NCI-H526 treated with DMSO at 0.1 percent for 48 hours (cell line): ENCODE results near the gene MATN4.

Experiments
- DNase-seq: peaks from one replicate; lab custom pipeline; 2025; lab: John Stamatoyannopoulos, UW

Gene MATN4

DNA sequence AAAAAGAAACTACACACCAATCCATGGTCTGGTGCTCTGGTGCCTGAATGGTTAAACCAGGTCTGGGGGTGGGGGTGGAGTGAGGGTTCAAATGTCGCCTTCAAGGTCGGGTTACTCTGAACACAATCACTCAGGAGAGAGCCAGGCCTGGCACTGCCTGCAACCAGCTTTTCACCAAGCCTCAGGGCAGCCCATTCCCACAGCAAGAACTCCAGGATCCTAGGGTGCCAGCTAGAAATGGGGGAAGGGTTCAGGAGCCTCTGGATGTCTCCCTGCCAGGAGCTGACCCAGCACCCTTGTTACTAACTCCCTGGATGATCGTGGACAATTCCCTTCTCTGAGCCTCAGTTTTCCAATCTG lies 33.5 kb upstream of the MATN4 start:
- DNase-seq: no peak

DNA sequence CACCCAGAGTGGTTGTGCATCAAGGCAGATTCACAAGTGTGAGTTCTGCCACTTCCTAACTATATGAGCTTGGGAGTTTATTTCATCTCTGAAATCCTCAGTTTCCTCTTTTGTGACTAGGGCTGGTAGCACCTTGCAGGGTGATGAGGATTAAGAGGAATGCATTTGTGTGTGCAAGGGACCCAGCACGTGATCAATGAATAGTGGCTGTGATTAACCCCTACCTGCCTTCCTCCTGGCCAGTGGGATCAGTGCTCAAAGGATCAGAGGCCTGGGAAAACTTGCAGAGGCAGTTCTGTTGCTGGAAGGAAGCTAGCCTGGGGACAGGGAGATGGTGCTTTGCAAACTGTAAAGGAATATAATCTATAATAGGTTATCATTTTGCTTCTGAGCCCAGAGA lies 32.9 kb upstream of the MATN4 start:
- DNase-seq: no peak

DNA sequence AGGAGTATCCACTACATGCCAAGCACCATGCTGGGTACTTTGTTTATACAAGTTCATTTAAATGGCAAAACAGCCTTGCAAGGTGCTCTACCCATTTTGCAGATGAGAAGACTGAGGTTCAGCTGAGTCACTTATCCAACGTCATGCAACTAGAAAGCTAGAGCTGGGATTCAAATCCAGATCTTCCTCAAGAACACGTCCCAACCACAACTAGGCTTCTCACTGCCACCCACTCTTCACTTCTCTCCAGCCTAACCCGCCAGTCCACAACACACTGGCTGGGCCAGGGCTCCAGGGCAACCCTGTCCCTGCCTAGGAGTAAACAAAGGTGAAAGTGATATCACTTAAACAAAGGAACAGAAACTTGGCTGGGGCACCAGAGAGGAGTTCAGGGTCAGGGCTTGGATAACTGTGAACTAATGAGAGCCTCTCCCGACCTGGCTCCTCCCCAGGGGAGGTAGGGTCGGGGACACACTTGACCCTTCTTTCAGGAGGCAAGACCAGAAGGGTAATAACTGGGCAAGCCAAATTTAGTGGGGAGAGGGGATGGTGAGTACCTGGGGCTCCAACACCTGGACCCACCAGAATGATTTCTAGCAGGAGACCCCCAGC lies 32.2 kb upstream of the MATN4 start:
- DNase-seq: no peak

DNA sequence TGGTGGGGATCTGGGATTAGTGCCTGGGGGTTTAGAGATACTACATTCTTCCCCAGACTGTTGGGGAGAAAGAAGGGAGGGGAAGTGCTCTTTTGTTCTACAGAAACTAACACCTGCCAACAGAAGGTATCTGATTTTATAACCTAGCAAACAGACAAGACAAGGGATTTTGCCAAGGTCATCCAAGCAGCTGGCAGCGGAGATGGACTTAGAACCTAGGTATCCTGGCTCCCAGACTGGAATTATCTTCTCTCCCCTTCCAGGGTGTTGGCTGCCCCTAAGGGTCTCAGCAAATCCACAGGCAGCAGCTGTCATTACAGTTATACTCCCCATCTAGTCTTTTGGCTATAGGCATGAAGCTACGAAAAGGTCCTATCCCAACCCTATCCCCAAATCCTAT lies 31.7 kb upstream of the MATN4 start:
- DNase-seq: no peak

DNA sequence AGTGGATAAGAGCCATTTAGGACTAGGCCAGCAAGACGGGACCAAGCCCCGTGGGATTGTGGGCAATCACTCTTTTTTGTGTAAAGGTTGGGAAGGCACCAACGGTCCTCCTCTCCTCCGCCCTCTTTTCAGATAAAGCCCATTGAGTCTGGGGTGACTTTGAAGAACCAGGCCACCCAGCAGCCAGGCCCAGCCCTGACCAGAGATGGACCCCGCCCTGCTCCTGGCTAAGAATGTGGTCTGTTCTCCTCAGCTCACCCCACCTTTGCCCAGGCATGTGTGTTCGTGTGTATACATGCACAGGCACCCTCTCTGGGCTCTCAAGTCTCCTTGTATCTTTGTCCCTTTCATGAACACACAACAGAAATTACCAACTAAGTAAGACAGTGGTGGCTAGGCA lies 31.0 kb upstream of the MATN4 start:
- no peak for DNase-seq

DNA sequence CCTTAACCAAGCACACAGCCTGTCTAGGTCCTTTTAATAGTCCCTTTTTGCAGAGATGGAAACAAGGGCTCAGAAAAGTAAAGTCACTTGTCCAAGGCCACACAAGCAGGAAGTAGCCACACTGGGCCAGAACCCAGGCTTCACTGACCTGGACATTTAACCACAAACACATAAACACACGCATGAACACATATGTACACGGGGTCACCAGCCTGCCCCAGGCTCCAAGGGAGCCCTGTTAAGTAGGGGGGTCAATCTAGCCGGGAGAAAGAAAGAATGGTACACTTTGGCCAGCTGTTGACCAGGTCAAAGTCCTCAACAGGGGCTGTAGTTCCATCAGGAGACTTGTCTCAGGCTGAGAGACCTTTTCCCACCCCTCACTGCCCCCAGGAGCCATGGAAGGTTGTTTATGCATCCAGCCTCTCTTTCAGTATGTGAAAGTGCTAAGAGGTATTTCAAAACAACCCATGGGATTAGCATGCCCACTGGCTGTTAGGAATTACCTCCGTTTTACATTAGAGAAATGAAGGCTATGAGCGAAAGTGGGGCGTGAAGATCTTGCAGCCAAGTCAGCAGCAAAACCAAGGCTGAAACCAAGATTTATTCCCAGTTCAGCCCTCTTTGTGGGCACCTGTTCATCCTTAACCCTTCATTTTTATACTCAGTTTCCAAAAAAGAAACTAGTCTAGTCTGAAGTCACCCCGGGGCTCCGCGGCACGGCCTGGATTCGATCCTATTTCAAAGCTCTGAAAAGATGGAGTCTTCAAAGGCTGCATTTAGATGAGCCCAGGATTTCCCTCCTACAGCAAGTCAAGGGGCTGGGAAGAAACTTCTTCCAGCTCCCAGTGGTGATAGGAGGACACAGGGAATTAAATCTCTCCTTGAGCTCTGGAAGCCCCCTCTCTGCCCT lies 30.3 kb upstream of the MATN4 start:
- DNase-seq: no peak

DNA sequence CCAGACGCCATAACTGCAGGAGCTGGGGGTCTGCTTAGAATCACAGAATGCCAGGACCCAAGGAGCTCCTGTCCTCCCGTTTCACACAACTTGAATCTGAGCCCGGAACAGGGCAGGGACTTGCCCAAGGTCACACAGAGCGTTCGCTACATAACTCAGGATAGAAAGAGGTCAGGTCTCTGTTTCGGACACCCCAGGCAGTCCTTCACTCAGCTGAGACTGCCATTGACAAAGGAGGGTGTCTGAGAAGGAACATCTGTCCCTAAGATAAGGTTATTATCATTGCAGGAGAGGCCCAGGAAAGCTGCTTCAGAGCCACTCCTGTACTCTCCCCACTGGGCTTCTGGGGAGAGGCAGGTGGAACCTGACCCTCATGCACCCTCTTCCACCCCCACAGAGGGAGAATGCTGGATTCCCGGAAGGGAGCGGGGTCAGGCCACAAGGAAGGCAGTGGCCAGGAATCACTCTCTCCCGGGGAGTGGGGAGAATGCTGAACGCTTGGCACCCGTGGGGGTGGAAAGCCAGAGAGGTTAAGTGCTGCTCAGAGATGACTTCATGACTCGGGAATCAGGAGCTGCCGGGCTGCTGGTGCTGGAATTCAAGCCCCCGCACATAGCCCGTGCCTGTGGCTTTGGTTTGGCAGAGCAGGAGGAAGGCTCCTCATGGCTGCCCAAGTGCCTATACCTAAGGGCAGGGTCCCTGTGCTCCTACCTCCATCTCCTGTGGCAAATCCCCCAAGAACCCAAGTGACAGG lies 29.4 kb upstream of the MATN4 start:
- no peak for DNase-seq

DNA sequence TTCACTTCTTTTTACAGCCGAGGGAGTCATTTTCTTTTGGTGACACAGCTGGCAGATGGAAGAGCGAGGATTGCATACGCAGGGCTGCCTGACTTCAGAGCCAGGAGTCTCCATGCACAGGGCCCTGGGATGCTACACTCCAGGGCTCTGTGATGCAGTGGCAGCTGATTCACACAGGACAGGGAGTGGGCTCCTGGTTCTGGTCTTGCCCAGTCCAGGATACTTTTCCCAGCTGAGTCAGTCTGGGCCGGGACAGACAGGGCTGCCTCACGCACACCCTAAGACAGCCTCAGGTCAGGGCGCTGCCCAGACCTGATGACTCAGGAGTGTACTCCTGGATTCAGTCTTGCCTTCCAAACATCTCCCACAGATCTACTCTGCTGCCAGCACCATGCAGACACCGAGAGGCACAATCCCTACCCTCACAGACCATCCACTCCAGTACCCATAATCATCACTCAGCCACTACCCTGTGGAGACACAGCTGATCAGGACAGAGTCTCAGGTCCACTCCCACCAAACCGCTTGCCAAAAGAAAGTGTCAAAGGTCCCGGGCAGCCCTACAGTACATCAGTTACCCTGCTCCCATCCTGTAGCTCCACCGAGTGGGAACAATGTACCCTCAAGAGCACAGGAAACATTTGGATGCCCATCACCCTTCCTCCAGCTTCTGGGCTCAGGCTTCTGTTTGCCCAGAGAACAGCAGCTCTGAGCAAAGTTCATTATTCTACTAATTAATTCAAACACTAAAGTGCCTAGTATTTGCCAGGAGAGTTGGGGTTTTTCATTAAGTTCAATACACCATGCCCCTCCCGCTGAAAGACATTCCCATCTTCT lies 28.6 kb upstream of the MATN4 start:
- no peak for DNase-seq

DNA sequence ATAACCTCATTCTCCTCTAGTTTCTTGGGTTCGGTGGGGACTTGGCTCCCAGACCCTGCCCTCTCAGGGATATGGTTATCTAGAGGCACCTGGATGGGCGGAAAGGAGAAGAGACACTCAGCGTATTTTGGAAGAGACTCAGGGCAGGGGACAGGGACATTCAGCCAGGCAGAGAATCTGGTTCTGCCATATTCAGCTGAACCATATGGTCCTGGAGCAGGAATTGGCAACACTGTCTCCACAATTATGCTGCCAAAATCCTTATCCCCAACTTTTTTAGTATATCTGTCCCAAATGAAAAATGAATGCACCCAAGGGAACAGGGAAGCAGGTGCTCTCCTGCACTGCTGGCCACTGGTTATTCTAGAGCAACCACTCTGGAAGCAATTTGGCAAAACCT lies 22.4 kb upstream of the MATN4 start:
- no peak for DNase-seq

DNA sequence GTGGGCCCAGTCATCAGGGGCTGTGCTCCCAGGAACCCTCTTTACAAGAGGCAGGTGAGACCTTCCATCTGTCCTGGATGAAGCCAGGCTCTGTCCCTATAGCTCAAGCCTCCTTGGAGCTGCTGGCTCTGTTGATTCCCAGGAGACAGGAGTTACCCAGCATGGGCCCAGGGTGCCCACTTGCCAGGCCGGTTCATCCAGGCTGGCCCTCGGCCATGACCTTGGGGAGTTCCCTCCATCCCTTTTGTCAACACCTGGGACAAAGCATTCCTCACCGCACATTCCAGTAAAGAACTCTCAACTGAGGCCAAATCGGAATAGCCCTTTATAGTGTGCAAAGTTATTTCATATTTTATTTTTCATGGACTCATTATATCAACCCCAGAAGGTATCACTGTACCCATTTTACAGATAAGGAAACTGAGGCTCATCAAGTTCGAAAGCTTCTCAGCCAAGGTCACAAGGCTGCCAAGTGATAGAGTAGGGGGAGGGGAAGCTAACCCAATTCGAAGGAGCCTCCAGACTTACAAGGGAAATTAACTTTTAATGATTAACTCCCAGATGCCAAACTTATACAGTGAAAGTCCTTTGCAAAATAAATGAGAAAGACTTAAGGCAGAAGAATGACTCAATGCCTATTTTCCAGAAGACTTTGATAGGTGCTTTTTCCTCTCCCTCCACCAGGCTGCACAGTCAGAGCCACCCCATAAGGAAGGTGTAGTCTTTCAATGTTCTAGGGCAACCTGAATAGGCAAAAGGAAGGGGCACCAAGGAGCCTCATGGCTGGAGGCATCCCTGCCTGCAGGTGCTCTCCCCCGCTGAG lies 21.6 kb upstream of the MATN4 start:
- no peak for DNase-seq

DNA sequence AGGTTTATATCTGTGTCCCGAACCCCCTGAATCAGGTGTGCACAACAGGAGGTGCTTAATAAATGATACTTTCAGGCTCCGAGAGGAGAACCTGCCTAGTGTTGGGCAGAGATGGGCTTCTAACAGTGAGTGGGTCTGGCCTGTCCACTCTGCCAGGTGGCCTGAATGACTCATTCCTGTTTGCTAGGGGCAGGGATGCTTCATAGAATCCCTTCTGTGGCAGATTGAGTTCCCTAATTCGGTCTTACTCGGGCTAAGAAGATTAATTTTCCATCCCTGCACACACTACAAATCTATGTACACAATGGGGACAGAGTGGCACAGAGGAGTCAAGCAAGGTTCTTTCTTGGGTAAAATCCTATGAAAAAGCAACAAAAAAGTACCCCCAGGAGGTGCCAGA lies 20.4 kb upstream of the MATN4 start:
- no peak for DNase-seq

DNA sequence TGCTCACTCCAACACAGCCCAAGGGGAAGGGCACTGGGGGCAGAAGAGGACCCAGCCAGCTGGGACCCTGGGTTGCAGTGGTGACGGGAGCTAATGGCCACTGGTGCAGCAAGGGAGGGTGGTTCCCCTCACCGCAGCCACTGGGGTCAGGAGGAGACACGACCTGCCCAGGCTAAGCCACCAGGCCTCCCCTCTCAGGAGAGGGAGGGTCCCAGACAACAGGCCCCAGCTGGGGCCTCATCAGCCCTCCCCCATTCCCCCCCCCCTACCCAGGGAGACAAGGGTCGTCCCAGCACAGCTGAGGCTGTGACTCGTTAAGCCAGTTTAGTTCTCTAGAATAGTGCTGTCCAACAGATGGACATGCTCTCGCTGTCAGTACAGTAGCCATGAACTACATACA lies 17.3 kb upstream of the MATN4 start:
- DNase-seq: no peak

DNA sequence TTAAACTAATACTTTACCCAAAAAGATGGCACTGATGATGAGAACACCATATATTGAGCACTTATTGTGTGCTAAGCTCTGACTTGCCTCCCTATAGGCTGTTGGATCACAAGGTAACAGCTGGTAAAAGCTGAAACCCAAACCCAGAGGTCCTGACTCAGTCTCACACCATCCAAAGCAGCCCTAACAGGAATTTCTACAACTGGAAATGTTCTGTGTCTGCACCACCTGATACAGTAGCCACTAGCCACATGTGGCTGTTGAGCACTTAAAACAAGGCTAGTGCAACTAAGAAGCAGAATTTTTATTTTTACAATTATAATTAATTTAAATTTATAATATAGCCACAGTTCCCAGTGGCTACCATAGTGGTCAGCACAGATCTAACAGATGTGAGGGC lies 15.6 kb upstream of the MATN4 start:
- no peak for DNase-seq

DNA sequence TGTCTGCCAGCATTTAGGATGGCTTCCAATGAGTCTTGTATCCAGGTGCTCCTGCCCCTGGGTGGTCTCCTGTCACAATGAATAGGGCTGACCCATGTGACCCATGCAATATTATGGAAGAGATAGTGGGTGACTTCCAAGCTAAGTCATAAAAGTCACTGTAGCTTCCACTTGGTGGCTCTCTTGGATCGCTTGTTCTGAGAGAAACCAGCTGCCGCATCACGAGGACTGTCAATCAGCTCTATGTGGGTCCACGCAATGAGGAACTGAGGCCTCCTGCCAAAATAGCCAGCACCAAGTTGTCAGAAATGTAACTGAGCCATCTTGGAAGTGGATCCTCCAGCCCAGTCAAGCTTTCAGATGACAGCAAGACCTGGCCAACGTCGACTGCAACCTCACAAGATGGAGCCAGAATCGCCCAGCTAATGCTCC lies 14.9 kb upstream of the MATN4 start:
- no peak for DNase-seq

DNA sequence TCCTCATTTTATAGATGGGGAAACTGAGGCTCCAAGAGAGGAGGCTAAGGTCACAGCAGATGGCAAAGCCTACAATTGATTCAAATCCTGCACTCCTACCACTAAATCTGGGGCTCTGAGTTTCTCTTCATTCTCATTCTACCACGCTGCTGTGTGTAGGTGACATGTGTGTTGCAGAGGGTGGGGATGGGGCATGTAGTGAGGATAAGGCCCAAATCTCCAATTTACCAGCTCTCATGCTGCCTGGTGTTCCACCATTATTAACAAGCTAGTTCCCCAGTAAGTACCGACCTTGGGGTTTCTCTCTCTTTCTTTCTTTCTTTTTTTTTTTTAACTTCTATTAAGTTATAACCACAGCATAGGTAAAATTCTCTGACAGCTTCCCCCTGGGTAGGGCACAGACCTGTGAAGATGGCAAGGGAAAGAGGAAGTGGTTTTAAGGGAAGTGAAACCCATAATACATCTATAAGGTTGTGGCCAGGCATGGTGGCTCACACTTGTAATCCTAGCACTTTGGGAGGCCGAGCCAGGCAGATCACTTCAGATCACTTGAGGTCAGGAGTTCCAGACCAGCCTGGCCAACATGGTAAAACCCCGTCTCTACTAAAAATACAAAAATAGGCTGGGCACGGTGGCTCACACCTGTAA lies 13.0 kb upstream of the MATN4 start:
- no peak for DNase-seq

DNA sequence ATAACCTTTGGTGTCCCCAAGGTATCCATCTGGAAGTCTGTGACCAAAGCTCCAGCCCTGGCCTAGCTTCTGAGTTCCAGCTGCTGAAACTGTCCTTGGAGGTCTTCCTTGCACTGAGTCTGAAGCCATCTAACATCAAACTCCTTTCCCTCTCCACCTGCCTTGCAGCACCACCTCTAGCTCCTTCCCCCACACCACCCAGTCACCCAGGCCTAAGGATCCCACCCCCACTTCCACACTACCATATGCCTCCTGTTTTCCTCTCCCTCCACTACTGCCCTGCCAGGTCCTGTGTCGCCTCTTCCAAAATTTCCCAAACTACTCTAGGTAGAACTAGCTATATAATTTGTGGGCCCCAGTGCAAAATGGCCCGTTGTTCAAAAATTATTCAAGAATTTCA lies 10.8 kb upstream of the MATN4 start:
- DNase-seq: no peak

DNA sequence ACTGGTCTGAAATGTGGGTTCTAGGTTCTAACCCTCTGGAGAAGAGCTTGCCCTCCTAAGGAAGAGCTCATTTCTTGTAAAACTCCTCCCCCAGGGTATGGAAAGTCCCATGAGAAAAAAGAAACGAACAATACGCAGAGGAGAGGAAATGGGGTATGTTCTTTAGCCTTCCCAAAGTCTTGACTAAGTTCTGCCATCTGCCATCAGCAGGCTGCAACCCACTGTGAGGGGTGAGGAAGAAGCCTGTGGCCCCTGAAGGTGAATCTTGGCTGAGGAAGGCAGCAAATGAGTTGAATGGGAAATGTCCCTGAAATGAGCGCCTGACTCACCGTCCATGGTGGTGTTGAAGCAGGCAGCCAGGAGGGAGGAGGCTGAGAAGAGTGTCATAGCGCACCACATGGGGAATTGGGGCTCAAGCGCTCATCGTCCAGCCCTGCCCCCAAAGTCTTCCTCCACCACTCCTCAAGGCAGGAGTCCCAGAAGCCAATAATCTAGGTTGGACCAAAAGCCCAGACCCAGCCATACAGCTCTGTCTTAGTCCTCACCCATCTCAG lies 10.4 kb upstream of the MATN4 start:
- DNase-seq: no peak

DNA sequence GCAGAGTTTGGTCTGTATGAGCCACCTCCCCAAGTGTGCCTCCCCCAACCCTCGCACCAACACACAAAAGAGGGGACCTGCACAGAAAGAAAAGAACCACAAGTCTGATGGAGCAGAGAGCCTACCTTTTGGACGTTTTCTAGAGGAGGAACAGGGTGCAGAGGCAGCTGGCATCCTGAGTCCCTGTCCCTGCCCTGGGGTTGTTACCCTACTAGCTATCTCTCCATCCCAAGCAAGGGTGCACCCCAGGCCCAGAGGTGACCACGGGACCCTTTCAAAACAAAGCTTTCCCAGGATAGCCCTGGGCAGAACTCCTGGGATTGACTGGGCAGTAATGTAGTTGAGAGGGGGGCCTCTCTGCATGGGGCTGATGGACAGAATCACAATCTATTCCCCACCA lies 9.7 kb upstream of the MATN4 start:
- DNase-seq: no peak

DNA sequence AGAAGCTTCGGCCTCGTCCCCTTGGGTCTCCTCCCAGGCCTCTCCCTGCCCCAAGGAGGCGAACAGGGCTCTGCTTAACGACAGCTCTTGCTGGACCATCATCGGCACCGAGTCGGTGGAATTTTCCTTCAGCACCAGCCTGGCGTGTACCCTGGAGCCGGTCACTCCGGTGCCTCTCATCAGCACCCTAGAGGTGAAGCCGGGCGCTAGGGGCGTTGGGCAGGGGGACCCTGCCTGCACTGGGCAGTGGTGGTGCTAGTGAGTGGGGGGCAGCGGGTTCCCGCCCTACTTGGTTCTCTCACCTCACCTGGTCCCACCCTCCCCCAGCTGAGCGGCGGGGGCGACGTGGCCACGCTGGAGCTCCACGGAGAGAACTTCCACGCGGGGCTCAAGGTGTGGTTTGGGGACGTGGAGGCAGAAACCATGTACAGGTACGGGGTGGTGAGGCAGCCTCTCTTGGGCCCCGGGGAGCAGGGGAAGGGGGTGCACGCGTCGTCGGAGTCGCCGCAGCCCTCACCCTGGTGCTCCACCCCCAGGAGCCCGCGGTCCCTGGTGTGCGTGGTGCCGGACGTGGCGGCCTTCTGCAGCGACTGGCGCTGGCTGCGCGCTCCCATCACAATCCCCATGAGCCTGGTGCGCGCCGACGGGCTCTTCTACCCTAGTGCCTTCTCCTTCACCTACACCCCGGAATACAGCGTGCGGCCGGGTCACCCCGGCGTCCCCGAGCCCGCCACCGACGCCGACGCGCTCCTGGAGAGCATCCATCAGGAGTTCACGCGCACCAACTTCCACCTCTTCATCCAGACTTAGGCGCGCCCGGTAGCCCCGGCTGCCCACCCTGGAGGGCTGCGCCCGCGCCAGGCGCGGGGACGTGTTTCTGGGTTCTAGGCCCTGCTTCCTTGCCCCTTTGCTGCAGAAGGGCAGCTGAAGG lies 8.3 kb upstream of the MATN4 start:
- DNase-seq: no peak
